Effector CD8-positive, alpha-beta T cell (primary cell): ENCODE results near the gene PHF11.

Source experiments
- DNase-seq: peaks from one replicate; lab custom pipeline; 2025; lab: John Stamatoyannopoulos, UW

Gene PHF11

GRCh38 chr13:49498206-49498605 is 2.5 kb downstream of the PHF11 start:
- no peak for DNase-seq

- no peak for DNase-seq
Measured at GRCh38 chr13:49499889-49500660, 4.3 kb downstream of the PHF11 start.

- no peak for DNase-seq
Measured at GRCh38 chr13:49502954-49503353, 7.2 kb downstream of the PHF11 start.

- DNase-seq: no peak
Measured at GRCh38 chr13:49503951-49504350, 8.2 kb downstream of the PHF11 start.

- DNase-seq: no peak
Measured at GRCh38 chr13:49512578-49512977, 16.8 kb downstream of the PHF11 start.

- no peak for DNase-seq
Measured at GRCh38 chr13:49516467-49516866, 20.7 kb downstream of the PHF11 start.

- DNase-seq: no peak
Measured at GRCh38 chr13:49517461-49517860, 21.7 kb downstream of the PHF11 start.

- DNase-seq: no peak
Measured at GRCh38 chr13:49521224-49521623, 25.5 kb downstream of the PHF11 start.

- DNase-seq: no peak
Measured at GRCh38 chr13:49524740-49525501, 29.2 kb downstream of the PHF11 start.

- DNase-seq: no peak
Measured at GRCh38 chr13:49527123-49527522, 31.4 kb downstream of the PHF11 start.

- no peak for DNase-seq
Measured at GRCh38 chr13:49528161-49528560, 32.4 kb downstream of the PHF11 start.

- no peak for DNase-seq
Measured at GRCh38 chr13:49530457-49530856, 34.7 kb downstream of the PHF11 start.

- no peak for DNase-seq
Measured at GRCh38 chr13:49532593-49532992, 36.8 kb downstream of the PHF11 start.

GRCh38 chr13:49533011-49533410 is 37.3 kb downstream of the PHF11 start:
- DNase-seq: no peak

GRCh38 chr13:49533591-49534269 is 38.0 kb downstream of the PHF11 start:
- no peak for DNase-seq

GRCh38 chr13:49536144-49536873 is 40.6 kb downstream of the PHF11 start:
- no peak for DNase-seq

- no peak for DNase-seq
Measured at GRCh38 chr13:49538404-49538803, 42.7 kb downstream of the PHF11 start.

GRCh38 chr13:49539313-49539712 is 43.6 kb downstream of the PHF11 start:
- no peak for DNase-seq

GRCh38 chr13:49539746-49540145 is 44.0 kb downstream of the PHF11 start:
- DNase-seq: no peak

GRCh38 chr13:49540552-49540951 is 44.8 kb downstream of the PHF11 start:
- no peak for DNase-seq

GRCh38 chr13:49543656-49544055 is 47.9 kb downstream of the PHF11 start:
- DNase-seq: no peak

GRCh38 chr13:49545661-49546060 is 49.9 kb downstream of the PHF11 start:
- no peak for DNase-seq
